GM12873 (cell line): ENCODE data around the gene TMPRSS13.

Experiments used
- CTCF ChIP-seq: IDR thresholded peaks from 2 replicates; pipeline ENCODE4 v1.5.1; 2012; ENCODE audit warnings: low read depth, mild to moderate bottlenecking, moderate library complexity, low read length, control low read depth; ENCODE audit not compliant: insufficient read depth; ENCODE audit errors: missing control alignments

Gene TMPRSS13

GRCh38 chr11:117929142-117929915 is at the start of gene TMPRSS13:
Gene TMPRSS13 (minus strand): TSS chr11:117929402. CDS start chr11:117929307, 95 bp downstream.
- no peak for TF ChIP-seq CTCF

DNA sequence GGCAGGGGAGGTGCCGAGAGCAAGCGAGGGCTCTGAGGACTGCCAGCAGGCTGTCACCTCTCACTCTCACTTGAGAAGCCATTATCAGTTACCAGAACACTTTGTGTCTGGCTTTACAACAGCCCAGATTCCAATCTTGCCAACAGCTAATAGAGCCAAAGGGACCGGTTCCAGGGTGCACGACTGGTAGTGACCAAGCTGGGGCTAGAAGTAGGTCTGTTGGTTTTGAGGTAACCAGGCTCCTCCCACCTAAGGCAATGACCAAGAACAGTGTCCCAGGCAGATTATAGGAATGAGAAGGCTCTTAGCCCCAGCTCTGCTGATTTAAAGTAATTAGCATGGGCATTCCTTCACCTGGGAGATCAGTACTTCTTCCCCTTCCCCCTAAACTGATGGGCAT is 49.8 kb upstream of the TMPRSS13 start:
- TF ChIP-seq CTCF = no peak

GRCh38 chr11:117977029-117977428 is 47.8 kb upstream of the TMPRSS13 start:
- TF ChIP-seq CTCF = no peak

- no peak for TF ChIP-seq CTCF
Measured at GRCh38 chr11:117976445-117976844, 47.2 kb upstream of the TMPRSS13 start.

DNA sequence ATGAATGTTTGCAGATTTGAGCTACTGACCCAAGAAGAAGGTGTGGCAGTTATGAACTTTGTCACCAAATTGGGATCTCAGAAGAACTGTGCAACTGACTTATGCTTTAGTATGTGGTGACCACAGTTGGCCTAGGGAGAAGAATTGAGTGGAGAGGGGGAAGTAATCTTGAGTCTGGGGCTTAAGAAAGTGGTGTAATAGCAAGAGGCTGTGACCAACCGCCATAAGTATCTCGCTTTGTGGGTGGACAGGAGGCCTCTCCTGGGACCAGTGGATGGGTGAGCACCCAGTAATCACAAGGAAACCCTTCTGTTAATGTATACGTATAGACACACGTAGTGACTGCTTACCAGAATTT is 44.3 kb upstream of the TMPRSS13 start:
- no peak for TF ChIP-seq CTCF

DNA sequence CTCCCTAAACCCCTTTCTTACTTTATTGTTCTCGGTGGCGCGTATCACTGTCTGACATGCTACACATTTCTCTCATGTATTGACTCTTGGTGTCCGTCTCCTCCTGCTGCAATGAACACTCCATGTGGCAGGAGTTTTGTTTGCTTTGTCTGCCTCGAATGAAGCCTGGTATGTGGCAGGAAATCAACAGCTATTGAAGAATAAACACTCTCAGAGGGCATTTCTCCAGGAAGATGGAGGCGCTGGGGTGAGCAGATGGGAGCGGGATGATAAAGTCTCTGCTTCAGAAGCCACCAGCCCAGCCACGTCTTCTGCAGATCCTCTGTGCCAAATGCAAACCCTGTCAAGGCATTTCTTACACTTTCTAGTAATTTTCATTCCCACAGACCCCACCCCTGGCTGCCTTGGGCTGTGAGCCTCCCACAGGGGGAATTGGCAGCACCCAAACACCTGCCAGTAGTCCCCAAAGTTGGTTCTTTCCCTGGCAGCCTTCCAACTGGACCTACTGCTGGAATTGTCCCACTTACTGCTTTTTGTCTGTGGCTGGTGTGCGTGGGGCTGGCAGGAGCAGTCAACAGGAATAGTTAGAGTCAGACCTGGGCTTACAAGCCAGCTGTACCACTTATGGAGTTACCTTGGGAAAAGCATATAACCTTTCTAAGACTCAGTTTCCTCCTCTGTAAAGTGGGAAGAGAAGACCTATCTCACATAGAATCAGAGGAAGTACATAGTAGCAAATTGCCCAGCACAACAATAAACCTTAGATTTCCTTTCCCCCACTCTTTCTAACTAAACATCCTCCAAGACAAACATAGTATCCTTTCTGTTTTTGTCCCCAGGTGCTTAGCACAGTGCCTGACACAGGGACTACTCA is 43.7 kb upstream of the TMPRSS13 start:
- TF ChIP-seq CTCF = no peak

- no peak for TF ChIP-seq CTCF
Measured at GRCh38 chr11:117972044-117972443, 42.8 kb upstream of the TMPRSS13 start.
